ENCODE measurements around the gene KIFC3. TPM values are rescaled to one million over a fixed set of nuclear protein-coding genes. Genes with fewer than 3 reads are reported as not detected.

KIFC3 gene
- total and polyA plus RNA-seq, 2 of the 8 experiments (the other 6 are each of a cell fraction or from before 2014, with no cell fraction given), result 2.1 to 7.1 TPM

DNA sequence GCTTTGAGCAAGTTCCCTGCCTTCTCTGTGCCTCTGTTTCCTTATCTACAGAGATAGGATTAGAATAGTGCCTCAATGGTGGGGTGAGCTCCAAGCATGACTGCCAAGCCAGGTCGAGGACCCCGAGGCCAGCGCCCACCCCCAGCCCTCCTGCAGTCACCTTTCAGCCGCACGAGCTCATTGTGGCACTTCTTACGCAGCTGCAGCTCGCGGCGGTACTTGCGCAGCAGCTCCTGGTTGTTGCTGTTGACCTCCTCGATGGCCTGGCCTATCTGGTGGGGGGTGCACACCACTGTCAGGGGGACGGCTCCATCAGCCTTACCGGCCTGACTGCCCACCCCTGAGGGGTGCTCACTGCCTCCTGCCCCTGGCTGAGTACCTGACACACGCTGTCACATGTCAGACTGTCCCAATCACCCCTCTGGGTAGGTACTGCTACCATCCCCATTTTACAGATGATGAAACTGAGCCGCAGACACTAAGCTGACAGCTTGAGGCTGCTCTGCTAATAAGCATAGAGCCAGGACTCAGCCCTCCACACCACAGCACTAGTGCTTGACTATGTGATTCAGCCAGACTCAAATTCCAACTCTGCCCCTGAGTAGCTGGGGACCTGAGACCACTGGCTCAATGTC lies 35.5 kb downstream of the KIFC3 start:
- CTCF ChIA-PET (ENCODE audit: partially characterized antibody), result interaction anchor here (0.6 to 22.4 kb wide), 8 partner anchors 9 to 96 kb away, joined by 3 to 279 read pairs (median 6); partner anchors contain the start of gene KIFC3
- H3K4me1 ChIP-seq (replicated peaks in 1 of 4; ENCODE audit: control insufficient read depth in 3 of 4, insufficient read depth in 4 of 4, low read length in 3 of 4), result peaks cover 0 to 4% (median 0%) of the 10 kb centered on the region in 4 experiments; a peak in 2 of 7 replicates

More for the DNA sequence above, 35.5 kb downstream of the KIFC3 start:
- no peak overlapping the region for H2AFZ ChIP-seq (ENCODE audit: low read length)
- H2BK5ac ChIP-seq (ENCODE audit: low read depth, low read length), result no peak overlapping the region
- no peak overlapping the region for H3K4ac ChIP-seq (replicated peaks; ENCODE audit: insufficient read length, low read depth, low read length)
- no peak overlapping the region for H3K4me3 ChIP-seq (ENCODE audit: extremely low read depth in 1 of 4, insufficient read depth in 2 of 4, low read depth in 3 of 4, low read length in 4 of 4)
- no peak overlapping the region for H4K91ac ChIP-seq (replicated peaks; ENCODE audit: insufficient read length, low read length)
- H3K79me2 ChIP-seq (ENCODE audit: control insufficient read depth in 1 of 2, insufficient read depth in 2 of 2, low read length in 2 of 2), result no peaks in the 10 kb centered on the region
- H3K9ac ChIP-seq (replicated peaks in 1 of 4; ENCODE audit: extremely low read depth in 1 of 4, low read depth in 3 of 4, low read length in 3 of 4), result no peak overlapping the region
- no peaks in the 10 kb centered on the region for H3K79me1 ChIP-seq (ENCODE audit: low read depth, low read length)
- FAIRE-seq, result no peak
- no peak overlapping the region for H2BK12ac ChIP-seq (ENCODE audit: low read depth, low read length)
- H3K27ac ChIP-seq (ENCODE audit: low read depth, low read length), result no peak overlapping the region
- no peak overlapping the region for H3K18ac ChIP-seq (ENCODE audit: extremely low read depth, low read length)
- H3K9me3 ChIP-seq (ENCODE audit: insufficient read depth in 2 of 2, low read depth in 1 of 2, low read length in 1 of 2), result no peaks in the 10 kb centered on the region
- no peak overlapping the region for H3K56ac ChIP-seq (replicated peaks; ENCODE audit: insufficient read length, low read depth, low read length)
- POLR2A ChIA-PET (ENCODE audit: partially characterized antibody), result interaction anchor here (0.5 kb wide), 1 partner anchor 296 kb away, joined by 3 read pairs; no protein-coding TSS in a partner anchor
- no peak overlapping the region for H3K23ac ChIP-seq (ENCODE audit: insufficient read length)
- no peaks in the 10 kb centered on the region for H3K23me2 ChIP-seq (ENCODE audit: low read depth, low read length)
- no peaks in the 10 kb centered on the region for H4K20me1 ChIP-seq (replicated peaks in 1 of 2; ENCODE audit: control insufficient read depth in 1 of 2, insufficient read depth in 2 of 2, low read length in 2 of 2)
- H3K4me2 ChIP-seq (ENCODE audit: insufficient read depth in 1 of 2, low read depth in 2 of 2, low read length in 2 of 2), result no peak overlapping the region
- H3K36me3 ChIP-seq (ENCODE audit: control insufficient read depth in 2 of 4, insufficient read depth in 4 of 4, low read length in 3 of 4), result no peaks in the 10 kb centered on the region
- no peak overlapping the region for H3K14ac ChIP-seq (ENCODE audit: insufficient read length)
- DNase-seq (ENCODE audit: low read depth in 1 of 2, low spot score in 2 of 2), result no peak
- 89% methylated on average over 12 of the region's 15 CpGs; no CpG with 5 or more reads in 1 of the 2 experiments for whole genome bisulfite sequencing, 2 experiments (ENCODE audit: extremely low coverage in 1 of 2, insufficient coverage in 1 of 2, insufficient read length in 1 of 2, insufficient replicate concordance in 2 of 2, low coverage in 1 of 2, low lambda C conversion rate in 2 of 2, missing lambda C conversion rate in 1 of 2)
- no peak overlapping the region for H2BK120ac ChIP-seq (replicated peaks; ENCODE audit: low read depth, low read length)
- no peak overlapping the region for H2AK5ac ChIP-seq (ENCODE audit: low read depth, low read length)
- no peak overlapping the region for H4K8ac ChIP-seq (ENCODE audit: extremely low read depth, insufficient read depth, low read length)
- H2BK20ac ChIP-seq (ENCODE audit: low read length), result no peak overlapping the region
- H3K27me3 ChIP-seq (replicated peaks in 1 of 4; ENCODE audit: control insufficient read depth in 3 of 4, extremely low read depth in 1 of 4, insufficient read depth in 3 of 4, low read length in 3 of 4), result no peaks in the 10 kb centered on the region
- no peak overlapping the region for H2BK15ac ChIP-seq (ENCODE audit: low read length)
- no peak overlapping the region for H4K5ac ChIP-seq (ENCODE audit: insufficient read length, low read depth, low read length)
- TF ChIP-seq CBX5 (IDR thresholded peaks at IDR 0.05; ENCODE audit: low read depth, low read length) (no peak), SP1 (IDR thresholded peaks at IDR 0.05; ENCODE audit: low read depth, low read length) (no peak), CTBP2 (IDR thresholded peaks at IDR 0.05; ENCODE audit: borderline replicate concordance, insufficient read depth, insufficient read length, low read length) (no peak), NANOG (IDR thresholded peaks at IDR 0.05; ENCODE audit: insufficient read depth, low read depth, low read length, poor library complexity, severe bottlenecking) (no peak), SP2 (IDR thresholded peaks at IDR 0.05; ENCODE audit: low read length) (no peak), EGR1 (IDR thresholded peaks at IDR 0.05; ENCODE audit: borderline replicate concordance, low read depth, low read length) (no peak), MAFK (IDR thresholded peaks at IDR 0.05; ENCODE audit: low read depth, low read length) (no peak), ASH2L (IDR thresholded peaks at IDR 0.05; ENCODE audit: low read length) (no peak), POU5F1 (IDR thresholded peaks at IDR 0.05; ENCODE audit: low read depth, low read length) (no peak)
- TF ChIP-seq, protein P1, sequence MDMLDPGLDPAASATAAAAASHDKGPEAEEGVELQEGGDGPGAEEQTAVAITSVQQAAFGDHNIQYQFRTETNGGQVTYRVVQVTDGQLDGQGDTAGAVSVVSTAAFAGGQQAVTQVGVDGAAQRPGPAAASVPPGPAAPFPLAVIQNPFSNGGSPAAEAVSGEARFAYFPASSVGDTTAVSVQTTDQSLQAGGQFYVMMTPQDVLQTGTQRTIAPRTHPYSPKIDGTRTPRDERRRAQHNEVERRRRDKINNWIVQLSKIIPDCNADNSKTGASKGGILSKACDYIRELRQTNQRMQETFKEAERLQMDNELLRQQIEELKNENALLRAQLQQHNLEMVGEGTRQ (IDR thresholded peaks at IDR 0.05; ENCODE audit: low read length), result no peak
